GM21423 (cell line): ENCODE measurements around the gene FLOT1.

Experiments
- ATAC-seq: cut with Tn5 transposase; IDR thresholded peaks from one replicate; pipeline ENCODE4 v1.9.1; 2021; ENCODE audit warnings: mild to moderate bottlenecking, moderate library complexity; ENCODE audit not compliant: unreplicated experiment

FLOT1 gene

GRCh38 chr6:30683183-30683979 is 59.1 kb downstream of the FLOT1 start:
- no peak for ATAC-seq

GRCh38 chr6:30682143-30683117 is 60.1 kb downstream of the FLOT1 start:
- peak; percentile 42 for ATAC-seq

DNA sequence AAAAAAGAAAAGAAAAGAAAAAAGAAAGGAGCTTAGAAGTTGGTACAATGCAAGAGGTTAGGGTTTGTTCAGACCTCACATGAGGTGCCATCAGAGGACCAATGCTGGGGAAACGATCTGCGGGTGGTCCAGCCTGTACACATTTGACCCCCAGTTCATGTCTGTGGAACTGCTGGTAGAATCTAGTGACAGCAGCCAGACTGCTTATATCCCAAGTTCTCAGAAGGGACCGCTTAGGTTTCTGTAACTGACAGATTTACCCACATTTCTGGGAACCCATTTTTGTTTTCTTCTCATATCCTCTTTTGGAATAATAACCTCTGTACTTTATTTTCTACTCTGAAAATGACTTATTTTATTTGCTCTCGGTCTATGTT is 60.7 kb downstream of the FLOT1 start:
- no peak for ATAC-seq

DNA sequence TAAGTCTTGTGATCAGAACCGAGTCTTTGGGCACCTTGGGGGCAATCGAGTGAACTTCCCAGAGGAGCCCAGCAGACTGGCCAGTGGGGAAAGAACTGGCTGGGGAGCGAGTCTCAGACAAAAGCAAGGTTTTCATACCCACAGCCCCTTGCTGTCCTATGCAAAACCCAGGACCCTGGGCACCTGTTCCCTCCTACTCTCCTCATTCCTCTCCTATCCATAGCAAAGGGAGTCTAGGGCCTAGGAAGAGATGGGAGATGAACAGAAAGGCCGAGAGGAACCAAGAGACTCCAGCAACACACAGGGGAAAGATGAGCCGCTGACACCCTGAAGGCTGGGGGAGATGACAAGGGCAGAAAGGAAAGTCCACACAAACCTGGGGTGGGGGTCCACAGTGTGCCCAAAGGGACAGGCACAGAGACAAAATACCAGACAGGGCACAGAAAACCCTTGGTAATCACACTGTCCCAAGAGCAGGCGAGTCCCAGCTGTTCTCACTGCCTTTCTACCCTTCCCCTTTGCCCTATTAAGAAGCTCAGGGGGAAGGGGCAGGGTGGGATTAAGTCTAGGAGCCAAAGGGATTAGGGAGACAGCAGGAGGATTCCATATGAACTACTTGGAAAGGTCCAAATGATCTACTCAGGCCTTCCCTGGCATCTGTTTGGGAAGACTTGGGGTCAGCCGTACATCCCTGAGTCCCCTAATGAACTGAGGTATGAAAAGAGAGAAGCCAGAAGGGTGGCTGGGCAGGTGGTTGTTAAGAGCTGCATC is 62.5 kb downstream of the FLOT1 start:
- no peak for ATAC-seq

DNA sequence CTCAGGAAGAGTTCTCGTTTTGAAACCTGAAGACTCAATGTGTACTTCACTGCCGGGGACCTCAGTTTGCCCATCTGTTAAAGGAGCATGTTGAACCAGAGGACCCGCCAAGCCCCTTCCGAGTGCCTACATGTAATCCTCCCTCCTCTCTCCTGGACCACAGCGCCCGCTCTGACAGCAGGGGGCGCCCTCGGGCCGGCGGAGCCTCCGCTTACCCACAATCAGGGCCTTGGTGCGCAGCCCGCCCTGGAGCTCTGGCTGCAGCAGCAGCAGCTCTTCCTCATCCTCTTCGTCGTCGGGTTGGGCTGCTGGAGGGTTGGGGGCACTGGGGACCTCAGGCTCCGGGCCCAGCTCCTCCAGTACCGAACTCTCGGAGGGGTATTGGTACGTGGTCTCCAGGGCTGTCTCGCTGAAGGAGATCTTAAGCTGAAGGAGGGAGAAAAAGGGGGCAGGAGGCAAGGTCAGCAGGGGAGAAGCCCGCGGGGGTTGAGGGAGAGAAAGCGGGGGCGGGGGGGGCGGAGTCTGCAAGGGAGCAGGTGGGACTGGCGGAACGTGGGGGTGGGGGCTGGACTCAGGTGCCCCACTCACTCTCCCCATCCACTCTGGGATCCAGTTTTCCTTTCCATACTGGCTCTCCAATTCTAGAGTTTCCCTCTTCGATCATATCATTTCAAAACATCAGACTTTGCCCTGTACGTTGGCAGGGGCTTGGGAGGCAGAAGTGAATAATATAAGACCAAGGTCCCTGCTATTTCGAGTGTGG is 63.3 kb downstream of the FLOT1 start:
- no peak for ATAC-seq
